SK-N-MC (cell line): ENCODE data around the gene BMERB1.
"Not testable (repeated sequence)": the region's sequence is repeated elsewhere in the genome, so short reads cannot be mapped to it uniquely, and the experiment has no call there.

Experiments used
- EZH2 ChIP-seq: fragments of 200-600 bp; sonication (generic); IDR thresholded peaks from one replicate; pipeline ENCODE4 v1.6.1; 2017; ENCODE audit warnings: antibody characterized with exemption
- POLR2AphosphoS5 ChIP-seq: IDR thresholded peaks from 2 replicates; pipeline ENCODE4 v1.6.1; 2012; ENCODE audit warnings: mild to moderate bottlenecking, low read depth, low read length, borderline replicate concordance

GRCh38 chr16:15400314-15400713 is 34.1 kb upstream of the BMERB1 start:
- TF ChIP-seq EZH2, POLR2AphosphoS5: not testable (repeated sequence)
